Keratinocyte (primary cell): ENCODE data around the gene XPC. TPM values are rescaled to one million over a fixed set of nuclear protein-coding genes. Genes with fewer than 3 reads are reported as not detected.
A peak's percentile ranks its signal among the peaks of the same experiment; 100 is the strongest.

ENCODE experiments used
- DNase-seq: peaks from one replicate; pipeline ENCODE4 v3.0.0-alpha.2; 2011; ENCODE audit warnings: low read depth, missing footprints, low spot score
- FAIRE-seq: peaks from 2 replicates; lab custom pipeline; 2011; peaks lifted over from hg19 to GRCh38; lab: Jason Lieb, UNC
- H2AFZ ChIP-seq: 2 replicates; pipeline ENCODE4 v1.6.0; 2012; ENCODE audit warnings: low read length, control low read depth, inconsistent platforms; ENCODE audit not compliant: control insufficient read depth
- H3K27ac ChIP-seq: 2 replicates; pipeline ENCODE4 v1.5.1; 2011; ENCODE audit warnings: low read length; ENCODE audit not compliant: control insufficient read depth, insufficient read depth
- H3K27me3 ChIP-seq: 3 replicates; pipeline ENCODE4 v1.6.0; 2011; ENCODE audit warnings: low read length; ENCODE audit not compliant: control insufficient read depth, insufficient read depth; ENCODE audit errors: extremely low read depth
- H3K36me3 ChIP-seq, 2 experiments: 2 replicates in 1 of 2; 3 replicates in 1 of 2; pipeline ENCODE4 v1.5.1; 2011; ENCODE audit warnings: low read length in 2 of 2, mild to moderate bottlenecking in 1 of 2; ENCODE audit not compliant: control insufficient read depth in 2 of 2, insufficient read depth in 2 of 2; ENCODE audit errors: extremely low read depth in 1 of 2
- H3K4me1 ChIP-seq: 3 replicates; pipeline ENCODE4 v1.5.1; 2011; ENCODE audit warnings: low read length; ENCODE audit not compliant: control insufficient read depth, insufficient read depth; ENCODE audit errors: extremely low read depth
- H3K4me2 ChIP-seq: 3 replicates; pipeline ENCODE4 v1.6.0; 2011; ENCODE audit warnings: low read depth, low read length; ENCODE audit not compliant: control insufficient read depth, insufficient read depth; ENCODE audit errors: extremely low read depth
- H3K4me3 ChIP-seq, 3 experiments: fragments of 200-600 bp in 1 of 3; sonication (generic) in 1 of 3; 2 replicates in 2 of 3; 3 replicates in 1 of 3; pipeline ENCODE4 v1.5.1; 2011 to 2016; ENCODE audit warnings: low read length in 3 of 3, mild to moderate bottlenecking in 3 of 3, control low read depth in 2 of 3, inconsistent platforms in 1 of 3, low read depth in 1 of 3, mixed read lengths in 1 of 3, mixed run types in 1 of 3, moderate library complexity in 1 of 3; ENCODE audit not compliant: control insufficient read depth in 2 of 3, insufficient read depth in 2 of 3; ENCODE audit errors: extremely low read depth in 1 of 3
- H3K79me2 ChIP-seq: 2 replicates; pipeline ENCODE4 v1.6.0; 2012; ENCODE audit warnings: low read length; ENCODE audit not compliant: control insufficient read depth, insufficient read depth
- H3K9ac ChIP-seq: 3 replicates; pipeline ENCODE4 v1.6.0; 2011; ENCODE audit warnings: low read length; ENCODE audit not compliant: control insufficient read depth, insufficient read depth; ENCODE audit errors: extremely low read depth
- H3K9me1 ChIP-seq: 3 replicates; pipeline ENCODE4 v1.6.0; 2011; ENCODE audit warnings: low read length; ENCODE audit not compliant: control insufficient read depth, insufficient read depth; ENCODE audit errors: extremely low read depth
- H3K9me3 ChIP-seq: 2 replicates; pipeline ENCODE4 v1.5.1; 2012; ENCODE audit warnings: low read depth, low read length; ENCODE audit not compliant: control insufficient read depth
- H4K20me1 ChIP-seq: 3 replicates; pipeline ENCODE4 v1.6.0; 2011; ENCODE audit warnings: low read length; ENCODE audit not compliant: control insufficient read depth, insufficient read depth; ENCODE audit errors: extremely low read depth
- CTCF ChIP-seq, 3 experiments: IDR thresholded peaks in 1 of 3; conservative IDR thresholded peaks in 1 of 3; optimal IDR thresholded peaks in 1 of 3; 2 replicates in 2 of 3; 3 replicates in 1 of 3; pipeline versions ENCODE3 to v1.5.1; 2011; ENCODE audit warnings: low read length in 3 of 3, mild to moderate bottlenecking in 3 of 3, moderate library complexity in 2 of 3, control low read depth in 1 of 3, inconsistent platforms in 1 of 3; ENCODE audit not compliant: insufficient read depth in 2 of 3; ENCODE audit errors: extremely low read depth in 1 of 3
- EZH2 ChIP-seq: IDR thresholded peaks from one replicate; pipeline ENCODE4 v1.6.1; 2012; ENCODE audit warnings: inconsistent platforms, mild to moderate bottlenecking, low read length, moderate library complexity
- dilution Hi-C: fragments of 300-500 bp; cut with MboI; formaldehyde crosslinking; loops from one replicate; pipeline ENCODE4 v1.7.0; 2020; ENCODE audit warnings: low sequenced_read_pairs; ENCODE audit not compliant: extremely low pct_ligation_motif_present
- polyA plus RNA-seq, 5 experiments: library from polyadenylated mRNA; depleted of rRNA in 3 of 5; stranded (reverse) in 3 of 5; stranded (forward) in 1 of 5; unstranded in 1 of 5; fragments of >200 nt; gene quantifications; 1 replicate in 1 of 5; 2 replicates in 3 of 5; 3 replicates in 1 of 5; pipeline versions ENCODE4 v1.2.1 to v1.2.3, GENCODE V29; 2011 to 2012; ENCODE audit warnings: missing spikeins in 2 of 5, low read depth in 1 of 5, low replicate concordance in 1 of 5

XPC gene
- polyA plus RNA-seq, 1 donor (not counting 4 experiments of a cell fraction or from before 2014, with no cell fraction given): 24.9 TPM

- H3K9me1 ChIP-seq: no peaks in the 10 kb centered on the region
- DNase-seq (no peak), FAIRE-seq (no peak)
- H3K4me1 ChIP-seq: peaks cover 44% of the 10 kb centered on the region
- peaks cover 4 to 6% of the 10 kb centered on the region in 2 experiments for H3K36me3 ChIP-seq
- H3K4me3 ChIP-seq: no peak overlapping the region
- H3K9ac ChIP-seq: no peak overlapping the region
- no peaks in the 10 kb centered on the region for H3K27me3 ChIP-seq
- TF ChIP-seq EZH2 (no peak), CTCF (optimal IDR thresholded peaks at IDR 0.05 in 1 of 3, IDR thresholded peaks at IDR 0.05 in 1 of 3, conservative IDR thresholded peaks at IDR 0.05 in 1 of 3; ENCODE audit: extremely low read depth in 1 of 3, insufficient read depth in 2 of 3, low read length in 3 of 3) (no peak)
- peak overlapping the region; percentile 42 for H3K27ac ChIP-seq
- peaks cover 66% of the 10 kb centered on the region for H3K79me2 ChIP-seq
- H4K20me1 ChIP-seq: no peaks in the 10 kb centered on the region
- no peaks in the 10 kb centered on the region for H3K9me3 ChIP-seq
- H2AFZ ChIP-seq: no peak overlapping the region
- dilution Hi-C loops: no loop called here
- peak overlapping the region; percentile 17 for H3K4me2 ChIP-seq
Measured at GRCh38 chr3:14181253-14181652, 2.9 kb upstream of the XPC start.

- H3K79me2 ChIP-seq: peaks cover 74% of the 10 kb centered on the region
- H3K9ac ChIP-seq: peak overlapping the region; percentile 98
- H3K9me1 ChIP-seq: peaks cover 3% of the 10 kb centered on the region
- H3K4me3 ChIP-seq: peak overlapping the region; percentile 89 to 100 (median 97)
- dilution Hi-C loops: no loop called here
- H3K36me3 ChIP-seq: peaks cover 3 to 4% of the 10 kb centered on the region in 2 experiments
- no peaks in the 10 kb centered on the region for H3K27me3 ChIP-seq
- peaks cover 59% of the 10 kb centered on the region for H3K4me1 ChIP-seq
- FAIRE-seq: no peak
- H3K27ac ChIP-seq: peak overlapping the region; percentile 99
- H3K9me3 ChIP-seq: no peaks in the 10 kb centered on the region
- peak overlapping the region; percentile 87 for H3K4me2 ChIP-seq
- no peak overlapping the region for H2AFZ ChIP-seq
- no peak for TF ChIP-seq CTCF (optimal IDR thresholded peaks at IDR 0.05 in 1 of 3, IDR thresholded peaks at IDR 0.05 in 1 of 3, conservative IDR thresholded peaks at IDR 0.05 in 1 of 3; ENCODE audit: extremely low read depth in 1 of 3, insufficient read depth in 2 of 3, low read length in 3 of 3)
- TF ChIP-seq EZH2: no peak
- no peak for DNase-seq
- H4K20me1 ChIP-seq: no peaks in the 10 kb centered on the region
Measured at GRCh38 chr3:14179795-14180194, 1.4 kb upstream of the XPC start.
